ENCODE measurements around the gene IL23R. TPM values are rescaled to one million over a fixed set of nuclear protein-coding genes. Genes with fewer than 3 reads are reported as not detected.

IL23R gene
- total and polyA plus RNA-seq, 2 of the 13 experiments (the other 11 are each of a cell fraction or from before 2014, with no cell fraction given) = not detected

- H3K4me3 ChIP-seq (replicated peaks in 1 of 3; ENCODE audit: insufficient read depth in 1 of 3, low read depth in 2 of 3, low read length in 3 of 3) = no peak overlapping the region
- WGBS (ENCODE audit: low lambda C conversion rate) = 0% methylated on average over 3 of the region's 3 CpGs
- H4K20me1 ChIP-seq (ENCODE audit: insufficient read depth, low read length) = no peaks in the 10 kb centered on the region
- no peaks in the 10 kb centered on the region for H3K9me3 ChIP-seq (ENCODE audit: low read length)
- CTCF ChIA-PET (ENCODE audit: low intra/inter-chr PET ratio, low total read pairs) = no interaction called here
- TF ChIP-seq, protein P1, sequence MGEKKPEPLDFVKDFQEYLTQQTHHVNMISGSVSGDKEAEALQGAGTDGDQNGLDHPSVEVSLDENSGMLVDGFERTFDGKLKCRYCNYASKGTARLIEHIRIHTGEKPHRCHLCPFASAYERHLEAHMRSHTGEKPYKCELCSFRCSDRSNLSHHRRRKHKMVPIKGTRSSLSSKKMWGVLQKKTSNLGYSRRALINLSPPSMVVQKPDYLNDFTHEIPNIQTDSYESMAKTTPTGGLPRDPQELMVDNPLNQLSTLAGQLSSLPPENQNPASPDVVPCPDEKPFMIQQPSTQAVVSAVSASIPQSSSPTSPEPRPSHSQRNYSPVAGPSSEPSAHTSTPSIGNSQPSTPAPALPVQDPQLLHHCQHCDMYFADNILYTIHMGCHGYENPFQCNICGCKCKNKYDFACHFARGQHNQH (CRISPR knock-in tag; IDR thresholded peaks at IDR 0.05) = no peak
- TF ChIP-seq MNT (IDR thresholded peaks at IDR 0.05) (no peak), RORA (CRISPR knock-in tag; IDR thresholded peaks at IDR 0.05) (no peak)
- TF ChIP-seq, protein P2, sequence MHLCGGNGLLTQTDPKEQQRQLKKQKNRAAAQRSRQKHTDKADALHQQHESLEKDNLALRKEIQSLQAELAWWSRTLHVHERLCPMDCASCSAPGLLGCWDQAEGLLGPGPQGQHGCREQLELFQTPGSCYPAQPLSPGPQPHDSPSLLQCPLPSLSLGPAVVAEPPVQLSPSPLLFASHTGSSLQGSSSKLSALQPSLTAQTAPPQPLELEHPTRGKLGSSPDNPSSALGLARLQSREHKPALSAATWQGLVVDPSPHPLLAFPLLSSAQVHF (CRISPR knock-in tag; IDR thresholded peaks at IDR 0.05) = no peak
- H3K79me2 ChIP-seq (ENCODE audit: insufficient read depth, low read length) = no peaks in the 10 kb centered on the region
- intact Hi-C loops (cut with micrococcal nuclease; ENCODE audit: unreplicated experiment) = loop anchor here (10.0 kb wide), 1 partner anchor 529 kb away; no protein-coding TSS in a partner anchor
- DNase-seq (ENCODE audit: low spot score) (no peak), ATAC-seq (no peak), FAIRE-seq (no peak)
- H3K27ac ChIP-seq (ENCODE audit: extremely low read length, insufficient read depth, low read length) = no peak overlapping the region
- no TSS peak for BruUV-seq (replicated peaks)
- POLR2A ChIA-PET = no interaction called here
- no peak overlapping the region for H3K9ac ChIP-seq (ENCODE audit: insufficient read depth, low read depth, low read length)
- in situ Hi-C loops (cut with HindIII; ENCODE audit: extremely low pct_ligation_motif_present, low pct_unique_long_range_greater_than_20kb) = no loop called here
- H3K36me3 ChIP-seq (replicated peaks in 1 of 2; ENCODE audit: control insufficient read depth in 1 of 2, insufficient read depth in 2 of 2, low read length in 2 of 2) = no peaks in the 10 kb centered on the region
- H2AFZ ChIP-seq (ENCODE audit: low read length) = no peak overlapping the region
- H3K27me3 ChIP-seq (ENCODE audit: control insufficient read depth in 1 of 2, insufficient read depth in 2 of 2, low read length in 2 of 2) = no peaks in the 10 kb centered on the region
- H3K4me1 ChIP-seq (ENCODE audit: insufficient read depth, low read length) = no peaks in the 10 kb centered on the region
- no peak overlapping the region for H3K4me2 ChIP-seq (ENCODE audit: low read depth, low read length)
Observed at GRCh38 chr1:67236277-67236676, 70.0 kb downstream of the IL23R start.

DNA sequence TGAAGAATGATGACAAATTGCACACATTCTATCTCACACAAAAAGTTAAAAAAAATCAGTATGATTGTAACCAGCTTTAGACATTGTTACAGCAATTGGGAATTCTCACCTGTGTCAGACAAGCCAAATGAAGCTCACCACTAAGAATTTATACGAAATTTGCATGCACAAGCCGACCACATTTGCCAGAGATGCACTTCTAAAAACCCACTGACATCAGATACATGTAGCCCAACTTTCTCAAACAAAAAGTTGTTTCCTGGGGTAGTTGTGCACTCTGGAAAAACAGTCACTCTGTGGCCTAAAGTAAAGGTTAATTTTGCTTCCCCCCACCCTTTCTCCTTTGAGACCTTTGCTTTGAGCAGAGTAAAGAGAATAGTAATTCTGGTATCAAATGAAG is 73.5 kb downstream of the IL23R start:
- H3K79me2 ChIP-seq (ENCODE audit: insufficient read depth, low read length) = no peaks in the 10 kb centered on the region
- BruUV-seq (replicated peaks) = no TSS peak
- H3K9ac ChIP-seq (ENCODE audit: insufficient read depth, low read depth, low read length) = no peak overlapping the region
- no peak for ATAC-seq
- FAIRE-seq = no peak
- H2AFZ ChIP-seq (ENCODE audit: low read length) = no peak overlapping the region
- intact Hi-C loops (cut with micrococcal nuclease; ENCODE audit: unreplicated experiment) = loop anchor here (10.0 kb wide), 1 partner anchor 525 kb away; no protein-coding TSS in a partner anchor
- H3K4me2 ChIP-seq (ENCODE audit: low read depth, low read length) = no peak overlapping the region
- in situ Hi-C loops (cut with HindIII; ENCODE audit: extremely low pct_ligation_motif_present, low pct_unique_long_range_greater_than_20kb) = no loop called here
- DNase-seq (ENCODE audit: low spot score) = no peak
- WGBS (ENCODE audit: low lambda C conversion rate) = 0% methylated on average over 2 of the region's 2 CpGs
- no peaks in the 10 kb centered on the region for H3K27me3 ChIP-seq (ENCODE audit: control insufficient read depth in 1 of 2, insufficient read depth in 2 of 2, low read length in 2 of 2)
- H3K27ac ChIP-seq (ENCODE audit: extremely low read length, insufficient read depth, low read length) = no peak overlapping the region
- ChIA-PET POLR2A (no interaction called here), CTCF (ENCODE audit: low intra/inter-chr PET ratio, low total read pairs) (no interaction called here)
- H3K4me1 ChIP-seq (ENCODE audit: insufficient read depth, low read length) = no peaks in the 10 kb centered on the region
- no peaks in the 10 kb centered on the region for H3K9me3 ChIP-seq (ENCODE audit: low read length)
- H3K36me3 ChIP-seq (replicated peaks in 1 of 2; ENCODE audit: control insufficient read depth in 1 of 2, insufficient read depth in 2 of 2, low read length in 2 of 2) = no peaks in the 10 kb centered on the region
- H4K20me1 ChIP-seq (ENCODE audit: insufficient read depth, low read length) = no peaks in the 10 kb centered on the region
- no peak overlapping the region for H3K4me3 ChIP-seq (replicated peaks in 1 of 3; ENCODE audit: insufficient read depth in 1 of 3, low read depth in 2 of 3, low read length in 3 of 3)
- no peak for TF ChIP-seq ONECUT2 (CRISPR knock-in tag; IDR thresholded peaks at IDR 0.05)
- no peak for TF ChIP-seq ESRRA (CRISPR knock-in tag; IDR thresholded peaks at IDR 0.05; ENCODE audit: low read depth)
- no peak for TF ChIP-seq ZBTB43 (CRISPR knock-in tag; conservative IDR thresholded peaks at IDR 0.05)
- TF ChIP-seq MAF1 (CRISPR knock-in tag; IDR thresholded peaks at IDR 0.05; ENCODE audit: borderline replicate concordance) = no peak
- TF ChIP-seq HMGXB3 (CRISPR knock-in tag; IDR thresholded peaks at IDR 0.05; ENCODE audit: borderline replicate concordance) = no peak
